ENCODE data around the gene PIK3C2G. TPM values are rescaled to one million over a fixed set of nuclear protein-coding genes. Genes with fewer than 3 reads are reported as not detected.

Gene PIK3C2G
- total and polyA plus RNA-seq, 2 of the 13 experiments (the other 11 are each of a cell fraction or from before 2014, with no cell fraction given), result not detected

DNA sequence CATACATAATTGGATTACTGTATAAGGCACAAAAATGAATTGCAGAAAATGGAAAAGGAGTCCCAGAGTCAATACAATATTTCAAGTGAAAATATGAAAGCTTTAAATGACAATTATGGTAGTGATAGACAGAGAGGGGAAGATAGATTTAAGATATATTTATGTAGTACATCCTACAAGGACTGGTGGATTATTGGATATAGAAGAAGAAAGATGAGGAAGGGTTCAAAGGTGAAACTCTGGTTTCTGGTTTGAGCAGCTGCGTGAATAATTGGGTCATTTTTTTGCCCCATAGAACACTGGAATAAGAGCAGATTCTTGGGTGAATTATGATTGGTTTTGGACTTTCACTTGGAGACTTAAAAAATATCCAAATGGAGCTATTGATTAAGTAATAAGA is 19.4 kb downstream of the PIK3C2G start:
- no peak overlapping the region for H2AFZ ChIP-seq (ENCODE audit: low read length)
- FAIRE-seq, result no peak
- BruUV-seq (replicated peaks), result no TSS peak
- H3K27ac ChIP-seq (ENCODE audit: extremely low read length, insufficient read depth, low read length), result no peak overlapping the region
- no peak overlapping the region for H3K4me3 ChIP-seq (replicated peaks in 1 of 3; ENCODE audit: insufficient read depth in 1 of 3, low read depth in 2 of 3, low read length in 3 of 3)
- no peak for ATAC-seq
- H3K27me3 ChIP-seq (ENCODE audit: control insufficient read depth in 1 of 2, insufficient read depth in 2 of 2, low read length in 2 of 2), result no peaks in the 10 kb centered on the region
- ChIA-PET CTCF (ENCODE audit: low intra/inter-chr PET ratio, low total read pairs) (no interaction called here), POLR2A (no interaction called here)
- no peak overlapping the region for H3K4me2 ChIP-seq (ENCODE audit: low read depth, low read length)
- H3K79me2 ChIP-seq (ENCODE audit: insufficient read depth, low read length), result no peaks in the 10 kb centered on the region
- TF ChIP-seq, protein P1, sequence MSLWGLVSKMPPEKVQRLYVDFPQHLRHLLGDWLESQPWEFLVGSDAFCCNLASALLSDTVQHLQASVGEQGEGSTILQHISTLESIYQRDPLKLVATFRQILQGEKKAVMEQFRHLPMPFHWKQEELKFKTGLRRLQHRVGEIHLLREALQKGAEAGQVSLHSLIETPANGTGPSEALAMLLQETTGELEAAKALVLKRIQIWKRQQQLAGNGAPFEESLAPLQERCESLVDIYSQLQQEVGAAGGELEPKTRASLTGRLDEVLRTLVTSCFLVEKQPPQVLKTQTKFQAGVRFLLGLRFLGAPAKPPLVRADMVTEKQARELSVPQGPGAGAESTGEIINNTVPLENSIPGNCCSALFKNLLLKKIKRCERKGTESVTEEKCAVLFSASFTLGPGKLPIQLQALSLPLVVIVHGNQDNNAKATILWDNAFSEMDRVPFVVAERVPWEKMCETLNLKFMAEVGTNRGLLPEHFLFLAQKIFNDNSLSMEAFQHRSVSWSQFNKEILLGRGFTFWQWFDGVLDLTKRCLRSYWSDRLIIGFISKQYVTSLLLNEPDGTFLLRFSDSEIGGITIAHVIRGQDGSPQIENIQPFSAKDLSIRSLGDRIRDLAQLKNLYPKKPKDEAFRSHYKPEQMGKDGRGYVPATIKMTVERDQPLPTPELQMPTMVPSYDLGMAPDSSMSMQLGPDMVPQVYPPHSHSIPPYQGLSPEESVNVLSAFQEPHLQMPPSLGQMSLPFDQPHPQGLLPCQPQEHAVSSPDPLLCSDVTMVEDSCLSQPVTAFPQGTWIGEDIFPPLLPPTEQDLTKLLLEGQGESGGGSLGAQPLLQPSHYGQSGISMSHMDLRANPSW (CRISPR knock-in tag; IDR thresholded peaks at IDR 0.05; ENCODE audit: borderline replicate concordance), result no peak
- TF ChIP-seq, protein P2, sequence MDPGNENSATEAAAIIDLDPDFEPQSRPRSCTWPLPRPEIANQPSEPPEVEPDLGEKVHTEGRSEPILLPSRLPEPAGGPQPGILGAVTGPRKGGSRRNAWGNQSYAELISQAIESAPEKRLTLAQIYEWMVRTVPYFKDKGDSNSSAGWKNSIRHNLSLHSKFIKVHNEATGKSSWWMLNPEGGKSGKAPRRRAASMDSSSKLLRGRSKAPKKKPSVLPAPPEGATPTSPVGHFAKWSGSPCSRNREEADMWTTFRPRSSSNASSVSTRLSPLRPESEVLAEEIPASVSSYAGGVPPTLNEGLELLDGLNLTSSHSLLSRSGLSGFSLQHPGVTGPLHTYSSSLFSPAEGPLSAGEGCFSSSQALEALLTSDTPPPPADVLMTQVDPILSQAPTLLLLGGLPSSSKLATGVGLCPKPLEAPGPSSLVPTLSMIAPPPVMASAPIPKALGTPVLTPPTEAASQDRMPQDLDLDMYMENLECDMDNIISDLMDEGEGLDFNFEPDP (CRISPR knock-in tag; conservative IDR thresholded peaks at IDR 0.05), result no peak
- TF ChIP-seq ZNF674 (CRISPR knock-in tag; IDR thresholded peaks at IDR 0.05; ENCODE audit: low read depth) (no peak), AHR (CRISPR knock-in tag; IDR thresholded peaks at IDR 0.05) (no peak), KDM5A (IDR thresholded peaks at IDR 0.05; ENCODE audit: borderline replicate concordance, low read length) (no peak), ZNF256 (CRISPR knock-in tag; conservative IDR thresholded peaks at IDR 0.05) (no peak), BATF2 (CRISPR knock-in tag; IDR thresholded peaks at IDR 0.05) (no peak), ZBTB46 (CRISPR knock-in tag; IDR thresholded peaks at IDR 0.05; ENCODE audit: borderline replicate concordance) (no peak), ZNF598 (CRISPR knock-in tag; IDR thresholded peaks at IDR 0.05; ENCODE audit: borderline replicate concordance) (no peak), ZNF224 (CRISPR knock-in tag; IDR thresholded peaks at IDR 0.05) (no peak), FOSL2 (CRISPR knock-in tag; IDR thresholded peaks at IDR 0.05) (no peak), ZNF777 (CRISPR knock-in tag; IDR thresholded peaks at IDR 0.05) (no peak), ZFP62 (CRISPR knock-in tag; IDR thresholded peaks at IDR 0.05) (no peak)
- TF ChIP-seq, protein P3, sequence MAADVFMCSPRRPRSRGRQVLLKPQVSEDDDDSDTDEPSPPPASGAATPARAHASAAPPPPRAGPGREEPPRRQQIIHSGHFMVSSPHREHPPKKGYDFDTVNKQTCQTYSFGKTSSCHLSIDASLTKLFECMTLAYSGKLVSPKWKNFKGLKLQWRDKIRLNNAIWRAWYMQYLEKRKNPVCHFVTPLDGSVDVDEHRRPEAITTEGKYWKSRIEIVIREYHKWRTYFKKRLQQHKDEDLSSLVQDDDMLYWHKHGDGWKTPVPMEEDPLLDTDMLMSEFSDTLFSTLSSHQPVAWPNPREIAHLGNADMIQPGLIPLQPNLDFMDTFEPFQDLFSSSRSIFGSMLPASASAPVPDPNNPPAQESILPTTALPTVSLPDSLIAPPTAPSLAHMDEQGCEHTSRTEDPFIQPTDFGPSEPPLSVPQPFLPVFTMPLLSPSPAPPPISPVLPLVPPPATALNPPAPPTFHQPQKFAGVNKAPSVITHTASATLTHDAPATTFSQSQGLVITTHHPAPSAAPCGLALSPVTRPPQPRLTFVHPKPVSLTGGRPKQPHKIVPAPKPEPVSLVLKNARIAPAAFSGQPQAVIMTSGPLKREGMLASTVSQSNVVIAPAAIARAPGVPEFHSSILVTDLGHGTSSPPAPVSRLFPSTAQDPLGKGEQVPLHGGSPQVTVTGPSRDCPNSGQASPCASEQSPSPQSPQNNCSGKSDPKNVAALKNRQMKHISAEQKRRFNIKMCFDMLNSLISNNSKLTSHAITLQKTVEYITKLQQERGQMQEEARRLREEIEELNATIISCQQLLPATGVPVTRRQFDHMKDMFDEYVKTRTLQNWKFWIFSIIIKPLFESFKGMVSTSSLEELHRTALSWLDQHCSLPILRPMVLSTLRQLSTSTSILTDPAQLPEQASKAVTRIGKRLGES (CRISPR knock-in tag; IDR thresholded peaks at IDR 0.05; ENCODE audit: borderline replicate concordance), result no peak
- no peak for DNase-seq (ENCODE audit: low spot score)
- no peaks in the 10 kb centered on the region for H3K36me3 ChIP-seq (replicated peaks in 1 of 2; ENCODE audit: control insufficient read depth in 1 of 2, insufficient read depth in 2 of 2, low read length in 2 of 2)
- H3K4me1 ChIP-seq (ENCODE audit: insufficient read depth, low read length), result no peaks in the 10 kb centered on the region
- WGBS (ENCODE audit: low lambda C conversion rate), result 0% methylated on average over 1 of the region's 1 CpG
- H3K9me3 ChIP-seq (ENCODE audit: low read length), result no peaks in the 10 kb centered on the region
- in situ Hi-C loops (cut with HindIII; ENCODE audit: extremely low pct_ligation_motif_present, low pct_unique_long_range_greater_than_20kb) (no loop called here), intact Hi-C loops (cut with micrococcal nuclease; ENCODE audit: unreplicated experiment) (no loop called here)
- no peak overlapping the region for H3K9ac ChIP-seq (ENCODE audit: insufficient read depth, low read depth, low read length)
- H4K20me1 ChIP-seq (ENCODE audit: insufficient read depth, low read length), result no peaks in the 10 kb centered on the region
